ENCODE measurements around the gene NSG2. TPM values are rescaled to one million over a fixed set of nuclear protein-coding genes. Genes with fewer than 3 reads are reported as not detected.

The NSG2 gene
- total RNA-seq, 4 donors from 2014 or later, result 2.3 TPM; not detected in 3

- TF ChIP-seq CTCF (IDR thresholded peaks at IDR 0.05), result no peak
- TF ChIP-seq POLR2A (IDR thresholded peaks at IDR 0.05), result no peak
- intact Hi-C loops (cut with DNase I; ENCODE audit: low total_unique reads), result no loop called here
These were observed 26.0 kb downstream of the NSG2 start for GRCh38 chr5:174071484-174071883.

DNA sequence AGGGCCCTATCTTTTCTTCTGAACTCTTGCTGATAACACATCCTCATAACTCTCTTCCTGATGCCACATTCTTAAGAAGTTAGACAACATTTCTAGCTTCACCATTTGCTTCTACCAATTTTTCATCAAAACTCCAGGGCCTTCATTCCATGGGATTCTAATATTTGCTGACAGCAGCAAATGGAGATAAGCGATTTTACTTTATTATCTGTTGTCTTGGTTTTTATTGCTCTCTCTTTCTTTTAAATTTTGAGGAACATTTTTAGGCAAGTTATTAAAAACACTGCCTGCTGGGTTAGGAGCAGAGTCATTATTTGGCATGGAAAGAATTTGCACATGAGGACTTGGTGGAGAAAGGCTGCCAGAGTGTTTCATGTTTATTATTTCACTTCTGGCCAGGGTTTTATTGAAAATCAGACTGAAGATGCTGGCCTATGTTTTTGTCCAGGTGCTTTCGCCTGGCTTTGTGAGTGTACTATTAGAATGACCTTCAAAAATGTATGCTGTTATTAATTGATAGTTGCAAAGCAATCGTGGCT lies 27.7 kb downstream of the NSG2 start:
- no peaks in the 10 kb centered on the region for H3K4me1 ChIP-seq
- intact Hi-C loops (cut with DNase I; ENCODE audit: low total_unique reads), result no loop called here
- no peaks in the 10 kb centered on the region for H3K36me3 ChIP-seq
- no peak for DNase-seq
- TF ChIP-seq CTCF (IDR thresholded peaks at IDR 0.05) (no peak), POLR2A (IDR thresholded peaks at IDR 0.05) (no peak)
- H3K4me3 ChIP-seq, result no peak overlapping the region
- no peaks in the 10 kb centered on the region for H3K27me3 ChIP-seq
- H3K9me3 ChIP-seq, result no peaks in the 10 kb centered on the region
- no peak overlapping the region for H3K27ac ChIP-seq

More at GRCh38 chr5:174071484-174071883, 26.0 kb downstream of the NSG2 start:
- DNase-seq, result no peak
- H3K9me3 ChIP-seq, result no peaks in the 10 kb centered on the region
- H3K4me3 ChIP-seq, result no peak overlapping the region
- no peaks in the 10 kb centered on the region for H3K4me1 ChIP-seq
- no peaks in the 10 kb centered on the region for H3K36me3 ChIP-seq
- H3K27me3 ChIP-seq, result no peaks in the 10 kb centered on the region
- no peak overlapping the region for H3K27ac ChIP-seq

- intact Hi-C loops (cut with DNase I; ENCODE audit: low total_unique reads), result no loop called here
These were observed 28.9 kb downstream of the NSG2 start for GRCh38 chr5:174074369-174074768.

DNA sequence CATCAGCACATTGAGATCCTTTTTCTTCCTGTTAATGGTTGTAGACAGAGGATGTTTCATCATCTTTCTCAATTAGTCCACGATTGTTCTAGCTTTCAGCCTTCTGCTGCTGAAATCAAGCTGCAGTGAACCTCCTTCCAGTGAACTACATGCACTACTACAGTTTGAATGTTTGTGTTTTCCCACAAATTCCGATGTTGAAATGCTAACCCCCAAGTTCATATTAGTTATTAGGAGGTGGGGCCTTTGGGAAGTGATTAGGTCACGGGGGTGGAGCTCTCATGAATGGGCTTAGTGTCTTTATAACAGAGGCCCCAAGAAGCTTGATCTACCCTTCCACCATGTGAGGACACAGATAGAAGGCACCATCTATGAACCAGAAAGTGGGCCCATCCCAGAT lies 32.9 kb downstream of the NSG2 start:
- H3K9me3 ChIP-seq, result no peaks in the 10 kb centered on the region
- H3K27me3 ChIP-seq, result no peaks in the 10 kb centered on the region
- no peak overlapping the region for H3K27ac ChIP-seq
- intact Hi-C loops (cut with DNase I; ENCODE audit: low total_unique reads), result no loop called here
- no peaks in the 10 kb centered on the region for H3K36me3 ChIP-seq
- no peaks in the 10 kb centered on the region for H3K4me1 ChIP-seq
- DNase-seq, result no peak
- no peak overlapping the region for H3K4me3 ChIP-seq
- no peak for TF ChIP-seq POLR2A (IDR thresholded peaks at IDR 0.05)

More at GRCh38 chr5:174074369-174074768, 28.9 kb downstream of the NSG2 start:
- DNase-seq, result no peak
- H3K27me3 ChIP-seq, result no peaks in the 10 kb centered on the region
- H3K9me3 ChIP-seq, result no peaks in the 10 kb centered on the region
- no peak overlapping the region for H3K4me3 ChIP-seq
- H3K27ac ChIP-seq, result no peak overlapping the region
- no peaks in the 10 kb centered on the region for H3K36me3 ChIP-seq
- TF ChIP-seq CTCF (IDR thresholded peaks at IDR 0.05), result no peak
- TF ChIP-seq POLR2A (IDR thresholded peaks at IDR 0.05), result no peak
- H3K4me1 ChIP-seq, result no peaks in the 10 kb centered on the region

DNA sequence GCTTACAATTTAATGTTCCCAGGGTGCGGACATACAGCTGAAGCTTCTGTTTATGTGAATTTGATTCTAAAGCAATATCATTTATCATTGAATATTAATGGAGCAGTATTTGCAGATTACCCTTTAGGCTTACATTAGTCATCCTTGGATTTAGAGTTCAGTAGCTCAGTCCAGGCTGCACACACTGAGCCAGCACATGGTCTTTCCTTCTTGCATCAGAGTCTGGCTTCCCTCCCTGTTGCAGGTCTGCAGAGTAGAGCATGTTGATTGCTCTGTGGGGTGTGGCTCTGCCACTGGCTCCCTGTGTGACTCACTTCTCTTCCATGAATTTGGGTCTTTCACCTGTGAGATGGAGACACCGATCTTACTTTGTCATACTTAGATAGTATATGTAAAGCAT lies 36.8 kb downstream of the NSG2 start:
- no peak for DNase-seq
- Histone ChIP-seq H3K4me3 (no peak overlapping the region), H3K9me3 (no peaks in the 10 kb centered on the region), H3K4me1 (no peaks in the 10 kb centered on the region), H3K27me3 (no peaks in the 10 kb centered on the region), H3K27ac (no peak overlapping the region), H3K36me3 (no peaks in the 10 kb centered on the region)
- intact Hi-C loops (cut with DNase I; ENCODE audit: low total_unique reads), result no loop called here
- TF ChIP-seq POLR2A (IDR thresholded peaks at IDR 0.05) (no peak), CTCF (IDR thresholded peaks at IDR 0.05) (no peak)
